ENCODE results near the gene TEX51.

TEX51 gene

DNA sequence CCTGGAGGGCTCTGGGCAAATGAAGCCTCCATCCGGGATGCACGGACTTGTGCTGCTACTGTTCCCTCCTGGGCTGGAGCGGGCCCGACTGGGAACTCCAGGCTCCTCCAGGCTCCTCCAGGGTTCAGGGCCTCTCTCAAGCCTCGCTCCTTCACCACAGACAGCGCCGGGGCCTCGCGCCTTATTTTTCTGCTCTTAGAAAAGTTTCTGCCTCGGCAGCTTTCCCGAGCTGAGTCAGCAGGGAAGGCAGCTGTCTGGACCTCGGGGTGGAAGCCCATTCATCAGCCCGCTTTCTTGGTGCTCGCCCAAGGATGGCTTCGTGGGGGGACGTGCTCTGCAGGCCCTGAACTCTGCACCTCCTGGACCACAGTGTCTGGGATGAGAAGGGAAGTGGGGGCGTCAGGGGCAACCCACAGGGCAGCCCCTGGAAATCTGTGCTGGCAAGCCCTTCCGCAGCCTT, 12.9 kb upstream of the TEX51 start (continued):
- TF ChIP-seq ZNF549 (tag by site-specific recombination; IDR thresholded peaks at IDR 0.05), result no peak
- no peak for TF ChIP-seq HOXA7 (CRISPR knock-in tag; IDR thresholded peaks at IDR 0.05; ENCODE audit: borderline replicate concordance)

GRCh38 chr2:126886211-126886915, 12.3 kb upstream of the TEX51 start:
- ChIA-PET CTCF (interaction anchor here (0.6 to 3.2 kb wide), 10 partner anchors 12 to 494 kb away, joined by 3 to 27 read pairs (median 4); partner anchors contain the start of gene TEX51), POLR2A (no interaction called here)
- Histone ChIP-seq H3K4me3 (ENCODE audit: low read depth, low read length) (peak overlapping the region; percentile 13; the same call in 1 of the 2 replicates), H3K9me3 (ENCODE audit: control insufficient read depth, insufficient read depth, low read depth, low read length) (no peaks in the 10 kb centered on the region), H3K27ac (ENCODE audit: extremely low read depth, low read depth, low read length) (no peak overlapping the region), H3K4me1 (ENCODE audit: control insufficient read depth, insufficient read depth, low read length) (no peaks in the 10 kb centered on the region), H3K36me3 (ENCODE audit: control insufficient read depth in 2 of 2, insufficient read depth in 1 of 2, low read length in 2 of 2) (no peaks in the 10 kb centered on the region)
- no peak for TF ChIP-seq ZNF707 (tag by site-specific recombination; IDR thresholded peaks at IDR 0.05)
- no peak for TF ChIP-seq ZNF629 (tag by site-specific recombination; IDR thresholded peaks at IDR 0.05)
- TF ChIP-seq ZNF544 (tag by site-specific recombination; IDR thresholded peaks at IDR 0.05), result no peak
- TF ChIP-seq, protein P1, sequence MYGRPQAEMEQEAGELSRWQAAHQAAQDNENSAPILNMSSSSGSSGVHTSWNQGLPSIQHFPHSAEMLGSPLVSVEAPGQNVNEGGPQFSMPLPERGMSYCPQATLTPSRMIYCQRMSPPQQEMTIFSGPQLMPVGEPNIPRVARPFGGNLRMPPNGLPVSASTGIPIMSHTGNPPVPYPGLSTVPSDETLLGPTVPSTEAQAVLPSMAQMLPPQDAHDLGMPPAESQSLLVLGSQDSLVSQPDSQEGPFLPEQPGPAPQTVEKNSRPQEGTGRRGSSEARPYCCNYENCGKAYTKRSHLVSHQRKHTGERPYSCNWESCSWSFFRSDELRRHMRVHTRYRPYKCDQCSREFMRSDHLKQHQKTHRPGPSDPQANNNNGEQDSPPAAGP (tag by site-specific recombination; IDR thresholded peaks at IDR 0.05), result peak; percentile 74; the same call in 1 of the 2 replicates
- no peak for TF ChIP-seq ZNF391 (tag by site-specific recombination; IDR thresholded peaks at IDR 0.05; ENCODE audit: borderline replicate concordance, low read depth)
- TF ChIP-seq MYNN (tag by site-specific recombination; IDR thresholded peaks at IDR 0.05; ENCODE audit: borderline replicate concordance), result no peak
- TF ChIP-seq ZNF626 (tag by site-specific recombination; IDR thresholded peaks at IDR 0.05), result no peak
- no peak for TF ChIP-seq ZEB2 (tag by site-specific recombination; IDR thresholded peaks at IDR 0.05)
- no peak for TF ChIP-seq ZNF624 (tag by site-specific recombination; IDR thresholded peaks at IDR 0.05)
- TF ChIP-seq ZNF175 (tag by site-specific recombination; IDR thresholded peaks at IDR 0.05), result no peak
- TF ChIP-seq ZNF830 (tag by site-specific recombination; IDR thresholded peaks at IDR 0.05; ENCODE audit: low read depth), result no peak
- no peak for TF ChIP-seq ZNF571 (tag by site-specific recombination; IDR thresholded peaks at IDR 0.05)
- TF ChIP-seq ZNF157 (tag by site-specific recombination; IDR thresholded peaks at IDR 0.05), result no peak
- TF ChIP-seq ZFP69B (tag by site-specific recombination; IDR thresholded peaks at IDR 0.05), result no peak
- TF ChIP-seq ZNF23 (tag by site-specific recombination; IDR thresholded peaks at IDR 0.05; ENCODE audit: borderline replicate concordance), result no peak
- no peak for TF ChIP-seq ZNF785 (tag by site-specific recombination; IDR thresholded peaks at IDR 0.05)
- no peak for TF ChIP-seq ZNF140 (tag by site-specific recombination; IDR thresholded peaks at IDR 0.05)
- no peak for TF ChIP-seq ZNF202 (tag by site-specific recombination; IDR thresholded peaks at IDR 0.05; ENCODE audit: borderline replicate concordance)
- TF ChIP-seq, protein P2, sequence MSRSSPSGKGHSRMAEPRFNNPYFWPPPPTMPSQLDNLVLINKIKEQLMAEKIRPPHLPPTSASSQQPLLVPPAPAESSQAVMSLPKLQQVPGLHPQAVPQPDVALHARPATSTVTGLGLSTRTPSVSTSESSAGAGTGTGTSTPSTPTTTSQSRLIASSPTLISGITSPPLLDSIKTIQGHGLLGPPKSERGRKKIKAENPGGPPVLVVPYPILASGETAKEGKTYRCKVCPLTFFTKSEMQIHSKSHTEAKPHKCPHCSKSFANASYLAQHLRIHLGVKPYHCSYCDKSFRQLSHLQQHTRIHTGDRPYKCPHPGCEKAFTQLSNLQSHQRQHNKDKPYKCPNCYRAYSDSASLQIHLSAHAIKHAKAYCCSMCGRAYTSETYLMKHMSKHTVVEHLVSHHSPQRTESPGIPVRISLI (tag by site-specific recombination; IDR thresholded peaks at IDR 0.05), result no peak
- no peak for TF ChIP-seq SETDB1 (IDR thresholded peaks at IDR 0.05; ENCODE audit: insufficient read length, low read length)
- 0 out of 2 replicates have a peak, but pooled peaks have one; percentile 21 for TF ChIP-seq ZNF843 (tag by site-specific recombination; IDR thresholded peaks at IDR 0.05)
- no peak for TF ChIP-seq ZNF747 (tag by site-specific recombination; IDR thresholded peaks at IDR 0.05)
- TF ChIP-seq TCF7L2 (IDR thresholded peaks at IDR 0.05; ENCODE audit: borderline replicate concordance, low read depth, low read length), result no peak
- TF ChIP-seq KLF7 (tag by site-specific recombination; IDR thresholded peaks at IDR 0.05; ENCODE audit: borderline replicate concordance), result no peak
- 0 out of 2 replicates have a peak, but pooled peaks have one; percentile 44 for TF ChIP-seq ZBTB6 (tag by site-specific recombination; IDR thresholded peaks at IDR 0.05)
- TF ChIP-seq ZNF416 (tag by site-specific recombination; IDR thresholded peaks at IDR 0.05), result no peak
- 0 out of 2 replicates have a peak, but pooled peaks have one; percentile 60 for TF ChIP-seq IKZF3 (tag by site-specific recombination; IDR thresholded peaks at IDR 0.05)
- TF ChIP-seq ZFP41 (tag by site-specific recombination; IDR thresholded peaks at IDR 0.05; ENCODE audit: borderline replicate concordance), result no peak
- no peak for TF ChIP-seq ZNF514 (tag by site-specific recombination; IDR thresholded peaks at IDR 0.05)
- TF ChIP-seq KLF1 (tag by site-specific recombination; IDR thresholded peaks at IDR 0.05), result peak; percentile 34; the same call in 1 of the 2 replicates
- no peak for TF ChIP-seq ZNF654 (tag by site-specific recombination; IDR thresholded peaks at IDR 0.05; ENCODE audit: low read depth)
- TF ChIP-seq, protein P3, sequence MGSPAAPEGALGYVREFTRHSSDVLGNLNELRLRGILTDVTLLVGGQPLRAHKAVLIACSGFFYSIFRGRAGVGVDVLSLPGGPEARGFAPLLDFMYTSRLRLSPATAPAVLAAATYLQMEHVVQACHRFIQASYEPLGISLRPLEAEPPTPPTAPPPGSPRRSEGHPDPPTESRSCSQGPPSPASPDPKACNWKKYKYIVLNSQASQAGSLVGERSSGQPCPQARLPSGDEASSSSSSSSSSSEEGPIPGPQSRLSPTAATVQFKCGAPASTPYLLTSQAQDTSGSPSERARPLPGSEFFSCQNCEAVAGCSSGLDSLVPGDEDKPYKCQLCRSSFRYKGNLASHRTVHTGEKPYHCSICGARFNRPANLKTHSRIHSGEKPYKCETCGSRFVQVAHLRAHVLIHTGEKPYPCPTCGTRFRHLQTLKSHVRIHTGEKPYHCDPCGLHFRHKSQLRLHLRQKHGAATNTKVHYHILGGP (tag by site-specific recombination; IDR thresholded peaks at IDR 0.05), result no peak

All from HEK293 (cell line).